ENCODE results near the gene GSG1L.

GSG1L gene

GRCh38 chr16:27759301-27759871 is 304.1 kb downstream of the GSG1L start:
- ATAC-seq = no peak
- peaks cover 19% of the 10 kb centered on the region for H3K36me3 Mint-ChIP-seq (ENCODE audit: low read depth)
- H3K9me3 Mint-ChIP-seq = no peaks in the 10 kb centered on the region
- no peaks in the 10 kb centered on the region for H3K27me3 Mint-ChIP-seq
- no peaks in the 10 kb centered on the region for H3K4me1 Mint-ChIP-seq
- DNase-seq = no peak
- no peak overlapping the region for H3K27ac Mint-ChIP-seq
- no peak overlapping the region for H3K4me3 Mint-ChIP-seq

- no peaks in the 10 kb centered on the region for H3K4me1 Mint-ChIP-seq
- no peaks in the 10 kb centered on the region for H3K9me3 Mint-ChIP-seq
- H3K27me3 Mint-ChIP-seq = no peaks in the 10 kb centered on the region
- H3K36me3 Mint-ChIP-seq (ENCODE audit: low read depth) = peaks cover 11% of the 10 kb centered on the region
- H3K27ac Mint-ChIP-seq = no peak overlapping the region
- DNase-seq (no peak), ATAC-seq (no peak)
- no peak overlapping the region for H3K4me3 Mint-ChIP-seq
Observed at GRCh38 chr16:27758544-27758943, 305.0 kb downstream of the GSG1L start.

GRCh38 chr16:27756206-27756970 is 307.1 kb downstream of the GSG1L start:
- ATAC-seq = no peak
- Mint-ChIP-seq H3K9me3 (no peaks in the 10 kb centered on the region), H3K36me3 (ENCODE audit: low read depth) (no peaks in the 10 kb centered on the region), H3K4me1 (no peaks in the 10 kb centered on the region), H3K27me3 (no peaks in the 10 kb centered on the region), H3K4me3 (no peak overlapping the region), H3K27ac (no peak overlapping the region)
- DNase-seq = no peak

- H3K4me3 Mint-ChIP-seq = no peak overlapping the region
- DNase-seq (no peak), ATAC-seq (no peak)
- H3K4me1 Mint-ChIP-seq = no peaks in the 10 kb centered on the region
- H3K36me3 Mint-ChIP-seq (ENCODE audit: low read depth) = peaks cover under 1% of the 10 kb centered on the region
- H3K27me3 Mint-ChIP-seq = no peaks in the 10 kb centered on the region
- H3K27ac Mint-ChIP-seq = no peak overlapping the region
- H3K9me3 Mint-ChIP-seq = no peaks in the 10 kb centered on the region
Observed at GRCh38 chr16:27754788-27755690, 308.5 kb downstream of the GSG1L start.

- H3K27ac Mint-ChIP-seq = no peak overlapping the region
Observed at GRCh38 chr16:27753563-27753962, 310.0 kb downstream of the GSG1L start.

GRCh38 chr16:27752241-27752640 is 311.3 kb downstream of the GSG1L start:
- no peak overlapping the region for H3K27ac Mint-ChIP-seq
- H3K9me3 Mint-ChIP-seq = no peaks in the 10 kb centered on the region
- no peak overlapping the region for H3K4me3 Mint-ChIP-seq
- peaks cover 4% of the 10 kb centered on the region for H3K36me3 Mint-ChIP-seq (ENCODE audit: low read depth)
- peaks cover 4% of the 10 kb centered on the region for H3K4me1 Mint-ChIP-seq
- no peaks in the 10 kb centered on the region for H3K27me3 Mint-ChIP-seq
- ATAC-seq (no peak), DNase-seq (no peak)

More at GRCh38 chr16:27753563-27753962, 310.0 kb downstream of the GSG1L start:
- no peaks in the 10 kb centered on the region for H3K27me3 Mint-ChIP-seq
- DNase-seq = no peak
- H3K4me3 Mint-ChIP-seq = no peak overlapping the region
- peaks cover 4% of the 10 kb centered on the region for H3K36me3 Mint-ChIP-seq (ENCODE audit: low read depth)
- H3K9me3 Mint-ChIP-seq = no peaks in the 10 kb centered on the region
- peaks cover 4% of the 10 kb centered on the region for H3K4me1 Mint-ChIP-seq
- no peak for ATAC-seq

GRCh38 chr16:27751676-27752075 is 311.8 kb downstream of the GSG1L start:
- ATAC-seq = no peak
- H3K4me3 Mint-ChIP-seq = no peak overlapping the region

GRCh38 chr16:27751233-27751632 is 312.3 kb downstream of the GSG1L start:
- Mint-ChIP-seq H3K9me3 (no peaks in the 10 kb centered on the region), H3K36me3 (ENCODE audit: low read depth) (peaks cover 4% of the 10 kb centered on the region), H3K27ac (no peak overlapping the region), H3K27me3 (no peaks in the 10 kb centered on the region), H3K4me1 (peaks cover 4% of the 10 kb centered on the region), H3K4me3 (no peak overlapping the region)
- ATAC-seq = no peak
- DNase-seq = no peak

More at GRCh38 chr16:27751676-27752075, 311.8 kb downstream of the GSG1L start:
- H3K27me3 Mint-ChIP-seq = no peaks in the 10 kb centered on the region
- H3K27ac Mint-ChIP-seq = no peak overlapping the region
- H3K36me3 Mint-ChIP-seq (ENCODE audit: low read depth) = peaks cover 4% of the 10 kb centered on the region
- no peak for DNase-seq
- H3K9me3 Mint-ChIP-seq = no peaks in the 10 kb centered on the region
- peaks cover 4% of the 10 kb centered on the region for H3K4me1 Mint-ChIP-seq

- Mint-ChIP-seq H3K4me1 (peaks cover 4% of the 10 kb centered on the region), H3K27me3 (no peaks in the 10 kb centered on the region), H3K9me3 (no peaks in the 10 kb centered on the region), H3K4me3 (no peak overlapping the region), H3K36me3 (ENCODE audit: low read depth) (peaks cover 4% of the 10 kb centered on the region), H3K27ac (no peak overlapping the region)
- no peak for ATAC-seq
- no peak for DNase-seq
Observed at GRCh38 chr16:27749946-27750345, 313.6 kb downstream of the GSG1L start.

- ATAC-seq (no peak), DNase-seq (no peak)
- Mint-ChIP-seq H3K4me1 (peaks cover 4% of the 10 kb centered on the region), H3K27ac (no peak overlapping the region), H3K9me3 (no peaks in the 10 kb centered on the region), H3K36me3 (ENCODE audit: low read depth) (peaks cover 4% of the 10 kb centered on the region), H3K4me3 (no peak overlapping the region), H3K27me3 (no peaks in the 10 kb centered on the region)
Observed at GRCh38 chr16:27749547-27749875, 314.0 kb downstream of the GSG1L start.

- H3K4me1 Mint-ChIP-seq = peaks cover 4% of the 10 kb centered on the region
- no peak overlapping the region for H3K4me3 Mint-ChIP-seq
- peaks cover 4% of the 10 kb centered on the region for H3K36me3 Mint-ChIP-seq (ENCODE audit: low read depth)
- ATAC-seq = no peak
- peak; percentile 4 for DNase-seq
- no peak overlapping the region for H3K27ac Mint-ChIP-seq
- H3K9me3 Mint-ChIP-seq = no peaks in the 10 kb centered on the region
- H3K27me3 Mint-ChIP-seq = no peaks in the 10 kb centered on the region
Observed at GRCh38 chr16:27748868-27749546, 314.5 kb downstream of the GSG1L start.

GRCh38 chr16:27747946-27748345 is 315.6 kb downstream of the GSG1L start:
- Mint-ChIP-seq H3K27me3 (no peaks in the 10 kb centered on the region), H3K4me3 (no peak overlapping the region), H3K36me3 (ENCODE audit: low read depth) (peaks cover 5% of the 10 kb centered on the region), H3K27ac (no peak overlapping the region), H3K9me3 (no peaks in the 10 kb centered on the region), H3K4me1 (peaks cover 4% of the 10 kb centered on the region)
- no peak for DNase-seq
- ATAC-seq = no peak

GRCh38 chr16:27746076-27746855 is 317.2 kb downstream of the GSG1L start:
- H3K9me3 Mint-ChIP-seq = no peaks in the 10 kb centered on the region
- no peak overlapping the region for H3K27ac Mint-ChIP-seq
- no peaks in the 10 kb centered on the region for H3K27me3 Mint-ChIP-seq
- peaks cover 4% of the 10 kb centered on the region for H3K4me1 Mint-ChIP-seq
- DNase-seq (no peak), ATAC-seq (no peak)
- H3K4me3 Mint-ChIP-seq = no peak overlapping the region
- H3K36me3 Mint-ChIP-seq (ENCODE audit: low read depth) = peaks cover 12% of the 10 kb centered on the region

- no peaks in the 10 kb centered on the region for H3K9me3 Mint-ChIP-seq
- H3K36me3 Mint-ChIP-seq (ENCODE audit: low read depth) = peaks cover 15% of the 10 kb centered on the region
- DNase-seq (no peak), ATAC-seq (no peak)
- H3K4me1 Mint-ChIP-seq = peaks cover 4% of the 10 kb centered on the region
- H3K27ac Mint-ChIP-seq = no peak overlapping the region
- H3K4me3 Mint-ChIP-seq = no peak overlapping the region
- H3K27me3 Mint-ChIP-seq = no peaks in the 10 kb centered on the region
Observed at GRCh38 chr16:27745348-27745747, 318.2 kb downstream of the GSG1L start.
